ENCODE measurements around the gene RPRD1A.

GRCh38 chr18:36112302-36112701 lies 44.9 kb upstream of the RPRD1A start:
- TF ChIP-seq CTCF (IDR thresholded peaks at IDR 0.05; ENCODE audit: insufficient read depth, low read length, poor library complexity, severe bottlenecking), result no peak
- TF ChIP-seq EZH2phosphoT487 (conservative IDR thresholded peaks at IDR 0.05; ENCODE audit: low read length), result no peak
